Right ventricle myocardium inferior (tissue), 1 donor: ENCODE measurements around the gene TMTC1. TPM values are rescaled to one million over a fixed set of nuclear protein-coding genes. Genes with fewer than 3 reads are reported as not detected.

Source experiments
- ATAC-seq: fragments of 200-7000 bp; cut with Tn5 transposase; one replicate; pipeline ENCODE4 v1.9.1; 2020; ENCODE audit warnings: mild to moderate bottlenecking, moderate library complexity
- DNase-seq: peaks from one replicate; pipeline ENCODE4 v3.0.0; 2021; ENCODE audit errors: missing footprints
- intact Hi-C: fragments of 100-400 bp; cut with DNase I; formaldehyde crosslinking; loops from one replicate; pipeline ENCODE4 v1.11.0; 2022
- total RNA-seq: library from RNA; stranded (reverse); fragmentation: NEBNext Ultra II Directional; extraction: Animal tissue kit (Norgen Biotek cat#: 25700); gene quantifications from one replicate; pipeline ENCODE4 v1.2.1, GENCODE V29; 2021
- donor health status: DM: no; HTN: yes; CAD: no; lungs with severe emphysema.

TMTC1 gene
- total RNA-seq, 1 donor from 2014 or later = 33.8 TPM

GRCh38 chr12:29750131-29750927 lies 33.4 kb downstream of the TMTC1 start:
- intact Hi-C loops = no loop called here
- no peak for ATAC-seq
- DNase-seq = no peak

GRCh38 chr12:29744365-29744764 lies 39.4 kb downstream of the TMTC1 start:
- ATAC-seq (no peak), DNase-seq (no peak)
- intact Hi-C loops = loop anchor here (5.0 kb wide), 1 partner anchor 38 kb away; the partner anchor contains the start of gene TMTC1

- ATAC-seq = peak; percentile 42
- intact Hi-C loops = loop anchor here (5.0 kb wide), 1 partner anchor 38 kb away; the partner anchor contains the start of gene TMTC1
- DNase-seq = no peak
Measured at GRCh38 chr12:29743801-29744200, 39.9 kb downstream of the TMTC1 start.

GRCh38 chr12:29743077-29743476 lies 40.7 kb downstream of the TMTC1 start:
- ATAC-seq (no peak), DNase-seq (no peak)
- intact Hi-C loops = loop anchor here (5.0 kb wide), 1 partner anchor 39 kb away; the partner anchor contains the start of gene TMTC1

GRCh38 chr12:29742646-29743045 lies 41.1 kb downstream of the TMTC1 start:
- ATAC-seq (no peak), DNase-seq (no peak)
- intact Hi-C loops = loop anchor here (5.0 kb wide), 1 partner anchor 40 kb away; the partner anchor contains the start of gene TMTC1

- no peak for DNase-seq
- intact Hi-C loops = loop anchor here (5.0 kb wide), 1 partner anchor 41 kb away; the partner anchor contains the start of gene TMTC1
- ATAC-seq = peak; percentile 85
Measured at GRCh38 chr12:29741342-29742241, 42.1 kb downstream of the TMTC1 start.

GRCh38 chr12:29739279-29739991 lies 44.3 kb downstream of the TMTC1 start:
- intact Hi-C loops = loop anchor here (5.0 kb wide), 1 partner anchor 177 kb away; no protein-coding TSS in a partner anchor
- no peak for DNase-seq
- no peak for ATAC-seq

GRCh38 chr12:29738365-29738764 lies 45.4 kb downstream of the TMTC1 start:
- ATAC-seq (no peak), DNase-seq (no peak)
- intact Hi-C loops = loop anchor here (5.0 kb wide), 1 partner anchor 176 kb away; no protein-coding TSS in a partner anchor

- no peak for ATAC-seq
- DNase-seq = no peak
- intact Hi-C loops = loop anchor here (5.0 kb wide), 1 partner anchor 175 kb away; no protein-coding TSS in a partner anchor
Measured at GRCh38 chr12:29737644-29738043, 46.1 kb downstream of the TMTC1 start.

GRCh38 chr12:29735604-29736003 lies 48.1 kb downstream of the TMTC1 start:
- ATAC-seq = no peak
- intact Hi-C loops = loop anchor here (5.0 kb wide), 1 partner anchor 173 kb away; no protein-coding TSS in a partner anchor
- no peak for DNase-seq

- DNase-seq = no peak
- intact Hi-C loops = loop anchor here (5.0 kb wide), 2 partner anchors 72 to 172 kb away; no protein-coding TSS in a partner anchor
- peak; percentile 63 for ATAC-seq
Measured at GRCh38 chr12:29734734-29735133, 49.0 kb downstream of the TMTC1 start.

- intact Hi-C loops = loop anchor here (5.0 kb wide), 1 partner anchor 72 kb away; no protein-coding TSS in a partner anchor
- no peak for ATAC-seq
- DNase-seq = no peak
Measured at GRCh38 chr12:29734305-29734704, 49.4 kb downstream of the TMTC1 start.

- ATAC-seq (no peak), DNase-seq (no peak)
- intact Hi-C loops = loop anchor here (5.0 kb wide), 1 partner anchor 71 kb away; no protein-coding TSS in a partner anchor
Measured at GRCh38 chr12:29733501-29733900, 50.2 kb downstream of the TMTC1 start.

- DNase-seq (no peak), ATAC-seq (no peak)
- intact Hi-C loops = loop anchor here (5.0 kb wide), 1 partner anchor 71 kb away; no protein-coding TSS in a partner anchor
Measured at GRCh38 chr12:29733060-29733459, 50.7 kb downstream of the TMTC1 start.

GRCh38 chr12:29732593-29732992 lies 51.1 kb downstream of the TMTC1 start:
- intact Hi-C loops = loop anchor here (5.0 kb wide), 1 partner anchor 70 kb away; no protein-coding TSS in a partner anchor

GRCh38 chr12:29732191-29732590 lies 51.6 kb downstream of the TMTC1 start:
- no peak for ATAC-seq
- no peak for DNase-seq
- intact Hi-C loops = loop anchor here (5.0 kb wide), 1 partner anchor 70 kb away; no protein-coding TSS in a partner anchor

More at GRCh38 chr12:29732593-29732992, 51.1 kb downstream of the TMTC1 start:
- ATAC-seq = no peak
- no peak for DNase-seq

GRCh38 chr12:29731591-29731990 lies 52.2 kb downstream of the TMTC1 start:
- no peak for DNase-seq
- no peak for ATAC-seq
- intact Hi-C loops = loop anchor here (5.0 kb wide), 1 partner anchor 69 kb away; no protein-coding TSS in a partner anchor

GRCh38 chr12:29730481-29730880 lies 53.3 kb downstream of the TMTC1 start:
- intact Hi-C loops = loop anchor here (5.0 kb wide), 1 partner anchor 68 kb away; no protein-coding TSS in a partner anchor
- DNase-seq (no peak), ATAC-seq (no peak)
